Colon (tissue), 2 donors: ENCODE measurements around the gene EXOC2.

Experiments used
- FAIRE-seq: peaks from 2 replicates; lab custom pipeline; 2012; peaks lifted over from hg19 to GRCh38; lab: Jason Lieb, UNC
- donor health status: control.
- donor health status: control.

Gene EXOC2

GRCh38 chr6:467111-467510 lies 225.8 kb downstream of the EXOC2 start:
- FAIRE-seq = no peak

- FAIRE-seq = no peak
Measured at GRCh38 chr6:466564-466963, 226.4 kb downstream of the EXOC2 start.

GRCh38 chr6:465531-466348 lies 227.2 kb downstream of the EXOC2 start:
- no peak for FAIRE-seq

- FAIRE-seq = no peak
Measured at GRCh38 chr6:456887-457286, 236.1 kb downstream of the EXOC2 start.

GRCh38 chr6:456358-456867 lies 236.5 kb downstream of the EXOC2 start:
- FAIRE-seq = no peak

GRCh38 chr6:455835-456234 lies 237.1 kb downstream of the EXOC2 start:
- FAIRE-seq = no peak

- no peak for FAIRE-seq
Measured at GRCh38 chr6:455006-455585, 237.8 kb downstream of the EXOC2 start.

- no peak for FAIRE-seq
Measured at GRCh38 chr6:454148-454991, 238.6 kb downstream of the EXOC2 start.

GRCh38 chr6:453152-453551 lies 239.8 kb downstream of the EXOC2 start:
- FAIRE-seq = no peak

GRCh38 chr6:452301-453067 lies 240.5 kb downstream of the EXOC2 start:
- FAIRE-seq = no peak

GRCh38 chr6:451847-452246 lies 241.1 kb downstream of the EXOC2 start:
- no peak for FAIRE-seq

- FAIRE-seq = no peak
Measured at GRCh38 chr6:451336-451735, 241.6 kb downstream of the EXOC2 start.

GRCh38 chr6:449486-450419 lies 243.2 kb downstream of the EXOC2 start:
- no peak for FAIRE-seq

- FAIRE-seq = no peak
Measured at GRCh38 chr6:449057-449430, 243.9 kb downstream of the EXOC2 start.

- FAIRE-seq = no peak
Measured at GRCh38 chr6:448296-449056, 244.5 kb downstream of the EXOC2 start.

- FAIRE-seq = no peak
Measured at GRCh38 chr6:447381-448165, 245.4 kb downstream of the EXOC2 start.

GRCh38 chr6:446418-447366 lies 246.2 kb downstream of the EXOC2 start:
- no peak for FAIRE-seq
